Posterior vena cava (tissue), 2 donors: Measurements from ENCODE around the gene TSSC4. TPM values are rescaled to one million over a fixed set of nuclear protein-coding genes. Genes with fewer than 3 reads are reported as not detected.

ENCODE experiments used
- DNase-seq: peaks from one replicate; pipeline ENCODE4 v3.0.0-alpha.2; 2020; ENCODE audit warnings: low spot score
- intact Hi-C, 2 donors: fragments of 100-400 bp; cut with DNase I; formaldehyde crosslinking; loops; one replicate each; pipeline versions ENCODE4 v1.14.1 to v1.14.2; 2022 to 2023
- total RNA-seq, 2 donors: library from RNA; stranded (reverse); fragmentation: NEBNext Ultra II Directional; extraction: Animal tissue kit (Norgen Biotek cat#: 25700); gene quantifications; one replicate each; pipeline ENCODE4 v1.2.1, GENCODE V29; 2021
- donor health status: DM: yes; HTN: yes; CAD: no.
- donor health status: DM: yes; HTN: yes; CAD: no.

The TSSC4 gene
- total RNA-seq, 2 donors from 2014 or later: 47.4 to 49.6 TPM

GRCh38 chr11:2450321-2451041 is 49.9 kb downstream of the TSSC4 start:
- intact Hi-C loops: no loop called here
- DNase-seq: peak; percentile 82

GRCh38 chr11:2451336-2451735 is 50.8 kb downstream of the TSSC4 start:
- intact Hi-C loops: no loop called here
- DNase-seq: peak; percentile 70

DNA sequence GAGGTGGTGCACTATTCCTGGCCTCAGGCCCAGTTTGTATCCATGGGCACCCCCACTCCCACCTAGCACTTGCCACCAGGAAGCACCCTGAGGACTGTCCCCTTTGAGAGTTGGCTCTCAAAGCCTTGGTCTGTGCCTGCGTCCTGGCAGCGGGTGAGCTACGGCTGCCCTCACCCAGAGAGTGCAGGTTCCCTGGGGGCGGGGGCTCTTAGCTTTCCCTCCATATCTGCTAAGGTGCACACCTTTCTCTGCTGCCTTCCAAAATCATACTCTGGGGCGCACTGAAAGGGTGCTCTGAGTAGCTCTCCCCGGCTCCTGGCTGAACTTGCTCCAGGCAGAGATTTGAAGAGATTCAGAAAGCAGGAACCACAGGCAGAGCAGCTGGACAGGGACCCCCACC is 51.4 kb downstream of the TSSC4 start:
- peak; percentile 72 for DNase-seq

DNA sequence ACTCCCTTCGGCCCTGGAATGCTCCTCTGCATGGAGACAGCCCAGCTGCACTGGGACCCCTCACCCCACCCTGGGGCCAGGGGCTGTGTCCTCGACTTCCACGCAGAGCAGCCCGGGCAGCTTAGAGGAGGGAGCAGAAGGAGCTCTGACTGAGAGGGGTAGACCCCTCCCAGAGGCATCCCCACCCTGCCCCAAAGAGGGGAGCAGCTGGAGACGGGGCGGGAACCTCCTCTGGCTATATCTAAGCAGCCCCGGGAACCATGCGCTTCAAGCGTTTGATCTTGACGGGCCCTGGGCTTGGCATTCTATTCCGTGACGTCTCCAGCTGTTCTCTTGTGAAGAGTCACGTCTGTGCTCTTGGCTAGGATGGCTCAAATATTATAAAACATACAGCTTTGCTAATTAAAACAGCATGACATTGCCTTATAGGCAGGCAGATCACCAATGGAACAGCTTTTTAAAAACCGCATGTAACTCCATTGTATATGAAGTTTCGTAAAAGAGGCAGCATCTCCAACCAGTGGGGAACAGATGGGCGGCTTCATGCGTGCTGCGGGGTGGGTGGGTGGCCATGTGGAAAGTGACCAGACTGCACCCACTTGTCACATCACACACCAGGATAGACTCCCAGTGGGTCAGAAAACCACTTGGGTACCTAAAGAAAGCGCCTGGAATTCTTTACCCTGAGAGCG is 51.9 kb downstream of the TSSC4 start:
- DNase-seq: peak; percentile 60

More for the DNA sequence above, 51.4 kb downstream of the TSSC4 start:
- intact Hi-C loops: no loop called here

GRCh38 chr11:2453436-2453835 is 52.9 kb downstream of the TSSC4 start:
- intact Hi-C loops: no loop called here

More for the DNA sequence above, 51.9 kb downstream of the TSSC4 start:
- intact Hi-C loops: no loop called here

More at GRCh38 chr11:2453436-2453835, 52.9 kb downstream of the TSSC4 start:
- DNase-seq: peak; percentile 53

Other genes with a start within 250 kb of the TSSC4 start
- gene INS, start 239.5 kb upstream of the TSSC4 start, total RNA-seq: not detected
- under 1 TPM in 1 of 2 donors, not detected in 1; 0.67 TPM for gene TH, start 228.9 kb upstream of the TSSC4 start, total RNA-seq
- under 1 TPM; 0.43 to 0.69 TPM for gene ASCL2, start 130.2 kb upstream of the TSSC4 start, total RNA-seq
- gene C11orf21, start 98.8 kb upstream of the TSSC4 start, total RNA-seq: 1 to 10 TPM; 1.3 to 1.8 TPM
- 1 to 10 TPM in 1 of 2 donors, under 1 TPM in 1; 0.76 to 3.6 TPM for gene TSPAN32, start 98.7 kb upstream of the TSSC4 start, total RNA-seq
- gene CD81, start 23.4 kb upstream of the TSSC4 start, total RNA-seq: 100 to 1,000 TPM; 616 to 784 TPM
- gene TRPM5, start 43.8 kb downstream of the TSSC4 start, total RNA-seq: not detected
- 1 to 10 TPM; 4.7 to 7.2 TPM for gene KCNQ1, start 44.3 kb downstream of the TSSC4 start, total RNA-seq